Subcutaneous adipose tissue (tissue), 4 donors: ENCODE data around the gene AP5Z1. TPM values are rescaled to one million over a fixed set of nuclear protein-coding genes. Genes with fewer than 3 reads are reported as not detected.

ENCODE experiments used
- CTCF ChIP-seq: fragments of 450-650 bp; IDR thresholded peaks from one replicate; pipeline ENCODE4 v1.5.1; 2016; ENCODE audit warnings: low read depth, mild to moderate bottlenecking, control low read depth, antibody characterized with exemption, moderate library complexity
- total RNA-seq, 4 donors: library from RNA; depleted of rRNA; stranded (reverse); fragments of >200 nt; gene quantifications; one replicate each; pipeline ENCODE4 v1.1.0, GENCODE V29; 2016

AP5Z1 gene
- total RNA-seq, 4 donors from 2014 or later: 9.6 to 39.4 (median 21.1) TPM

GRCh38 chr7:4779118-4779517 lies 3.7 kb downstream of the AP5Z1 start:
- no peak for TF ChIP-seq CTCF

GRCh38 chr7:4781366-4782069 lies 6.1 kb downstream of the AP5Z1 start:
- TF ChIP-seq CTCF: no peak

GRCh38 chr7:4782333-4783291 lies 7.2 kb downstream of the AP5Z1 start:
- TF ChIP-seq CTCF: no peak

- TF ChIP-seq CTCF: no peak
Observed at GRCh38 chr7:4783292-4783652, 7.8 kb downstream of the AP5Z1 start.

- no peak for TF ChIP-seq CTCF
Observed at GRCh38 chr7:4783762-4784351, 8.4 kb downstream of the AP5Z1 start.

GRCh38 chr7:4784799-4785198 lies 9.4 kb downstream of the AP5Z1 start:
- no peak for TF ChIP-seq CTCF

- no peak for TF ChIP-seq CTCF
Observed at GRCh38 chr7:4785371-4785770, 9.9 kb downstream of the AP5Z1 start.
